Measurements from ENCODE around the gene SETD1A.

The SETD1A gene

DNA sequence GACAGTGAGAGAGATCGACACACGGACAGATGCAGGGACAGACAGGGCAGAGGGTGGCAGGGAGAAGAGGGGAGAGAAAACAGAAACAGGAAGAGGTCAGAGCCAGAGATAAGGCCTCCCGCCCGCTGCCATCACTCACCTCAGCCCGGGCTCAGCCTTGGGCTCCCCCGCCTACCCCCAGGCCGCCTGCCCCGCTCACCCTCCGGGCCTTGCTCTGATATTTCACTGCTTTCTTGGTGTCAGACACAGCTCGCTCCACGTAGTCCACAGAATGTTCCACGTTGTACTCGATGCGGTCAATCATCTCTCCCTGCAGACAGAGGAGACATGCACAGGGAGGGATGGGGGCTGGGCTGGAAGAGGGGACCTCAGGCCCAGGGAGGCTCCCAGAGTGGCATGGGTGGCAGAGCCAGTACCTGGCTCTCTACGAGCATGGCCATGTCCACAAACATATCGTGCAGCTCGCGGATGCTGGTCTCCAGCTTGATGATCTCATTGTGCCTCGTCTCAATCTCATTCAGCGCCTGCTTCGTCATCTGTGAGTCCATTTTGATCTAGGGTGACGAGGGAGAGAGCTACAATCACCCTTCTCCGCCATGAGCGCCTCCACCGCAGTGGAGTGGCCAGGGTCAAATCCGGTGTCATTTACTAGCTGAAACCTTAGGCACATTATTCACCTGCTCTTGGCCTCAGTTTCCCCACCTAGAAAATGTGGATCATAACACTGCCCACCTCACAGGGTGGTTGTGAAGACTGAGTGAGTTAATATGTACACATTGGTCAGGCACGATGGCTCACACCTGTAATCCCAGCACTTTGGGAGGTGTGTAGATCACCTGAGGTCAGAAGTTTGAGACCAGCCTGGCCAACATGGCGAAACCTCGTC lies 35.6 kb downstream of the SETD1A start:
- DNase-seq = no peak
- intact Hi-C loops (cut with DNase I) = no loop called here

- intact Hi-C loops (cut with DNase I) = no loop called here
- DNase-seq = no peak
Observed at GRCh38 chr16:30995927-30996323, 38.4 kb downstream of the SETD1A start.

DNA sequence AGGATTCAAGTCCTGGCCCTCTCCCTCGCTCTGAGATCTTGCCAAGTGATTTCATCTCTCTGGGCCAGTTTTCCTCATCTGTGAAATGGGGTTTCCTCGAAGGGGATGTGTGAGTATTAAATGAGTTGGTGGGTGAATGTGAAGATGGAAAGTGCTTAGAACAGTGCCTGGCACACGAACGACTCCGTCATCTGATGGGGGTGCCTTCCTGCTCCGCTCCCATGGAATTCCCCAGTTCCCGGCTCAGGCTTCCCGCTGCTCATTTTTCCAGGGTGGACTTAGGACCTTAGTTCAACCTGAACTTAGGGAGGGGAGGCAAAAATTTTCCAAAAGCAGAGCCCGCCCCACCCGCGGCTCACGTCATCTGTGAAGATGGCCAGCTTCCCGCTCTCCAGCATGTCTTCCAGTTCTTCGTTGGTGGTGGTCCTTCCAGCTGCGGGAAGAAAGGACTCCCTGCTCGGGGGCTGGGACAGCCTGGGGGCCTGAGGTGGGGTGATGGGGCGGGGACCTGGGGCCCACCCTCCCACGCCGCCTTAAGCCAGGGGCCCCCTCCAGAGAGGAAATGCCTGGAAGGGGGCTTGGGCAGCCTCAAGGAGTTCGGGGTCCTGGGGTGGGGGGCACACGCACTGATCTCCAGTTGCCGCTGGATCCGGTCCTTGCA lies 38.9 kb downstream of the SETD1A start:
- no peak for DNase-seq
- intact Hi-C loops (cut with DNase I) = no loop called here

- intact Hi-C loops (cut with DNase I) = no loop called here
- peak in 5 of 10 donors; percentile 33 to 87 (median 36) for DNase-seq
Observed at GRCh38 chr16:30996985-30997724, 39.6 kb downstream of the SETD1A start.

DNA sequence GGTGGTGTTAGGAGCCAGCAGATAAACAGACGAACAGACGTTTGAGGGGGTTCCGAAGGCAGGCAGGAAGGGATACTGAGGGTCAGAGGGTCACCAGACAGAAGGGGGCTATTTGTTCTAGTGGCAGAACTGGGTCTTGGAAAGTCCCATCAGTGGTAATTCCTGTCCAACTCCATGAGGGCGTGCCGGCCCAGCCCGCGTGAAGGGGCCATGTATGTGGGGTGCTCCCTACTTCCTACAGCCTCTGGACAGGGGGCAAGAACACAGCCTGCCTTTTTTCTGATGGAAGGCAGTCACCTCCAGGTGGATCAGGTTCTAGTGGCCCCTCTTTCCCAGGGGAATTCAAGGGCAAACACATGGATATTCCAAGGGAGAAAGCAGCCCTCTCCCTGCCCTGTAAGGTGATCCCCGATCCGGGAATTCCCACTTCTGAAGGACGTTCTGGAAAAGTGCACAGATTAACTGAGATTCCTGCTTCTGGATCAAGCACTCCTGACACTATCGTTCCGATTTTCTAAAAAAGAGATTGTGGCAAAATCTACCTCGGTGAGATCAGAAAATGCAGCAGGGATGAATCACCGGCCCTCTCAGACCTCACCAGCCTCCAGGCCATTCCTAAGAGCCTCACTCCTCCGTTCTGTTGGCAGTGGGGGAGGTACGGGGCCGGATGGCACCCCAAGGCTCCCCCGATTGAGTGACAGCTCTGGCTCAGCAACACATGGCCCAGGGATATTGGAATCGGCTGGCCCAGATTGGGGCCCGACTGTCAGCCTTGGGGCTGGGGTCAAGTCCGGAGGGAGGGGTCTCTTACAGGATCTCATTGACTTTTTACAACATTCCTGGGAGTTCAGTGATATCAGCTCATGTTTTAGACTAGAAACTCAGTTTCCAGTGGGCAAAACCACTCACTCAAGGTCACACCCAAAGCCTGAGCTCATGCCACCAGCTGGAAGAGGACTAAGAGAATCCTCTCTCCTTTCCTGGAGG lies 40.5 kb downstream of the SETD1A start:
- intact Hi-C loops (cut with DNase I) = no loop called here
- DNase-seq = no peak

DNA sequence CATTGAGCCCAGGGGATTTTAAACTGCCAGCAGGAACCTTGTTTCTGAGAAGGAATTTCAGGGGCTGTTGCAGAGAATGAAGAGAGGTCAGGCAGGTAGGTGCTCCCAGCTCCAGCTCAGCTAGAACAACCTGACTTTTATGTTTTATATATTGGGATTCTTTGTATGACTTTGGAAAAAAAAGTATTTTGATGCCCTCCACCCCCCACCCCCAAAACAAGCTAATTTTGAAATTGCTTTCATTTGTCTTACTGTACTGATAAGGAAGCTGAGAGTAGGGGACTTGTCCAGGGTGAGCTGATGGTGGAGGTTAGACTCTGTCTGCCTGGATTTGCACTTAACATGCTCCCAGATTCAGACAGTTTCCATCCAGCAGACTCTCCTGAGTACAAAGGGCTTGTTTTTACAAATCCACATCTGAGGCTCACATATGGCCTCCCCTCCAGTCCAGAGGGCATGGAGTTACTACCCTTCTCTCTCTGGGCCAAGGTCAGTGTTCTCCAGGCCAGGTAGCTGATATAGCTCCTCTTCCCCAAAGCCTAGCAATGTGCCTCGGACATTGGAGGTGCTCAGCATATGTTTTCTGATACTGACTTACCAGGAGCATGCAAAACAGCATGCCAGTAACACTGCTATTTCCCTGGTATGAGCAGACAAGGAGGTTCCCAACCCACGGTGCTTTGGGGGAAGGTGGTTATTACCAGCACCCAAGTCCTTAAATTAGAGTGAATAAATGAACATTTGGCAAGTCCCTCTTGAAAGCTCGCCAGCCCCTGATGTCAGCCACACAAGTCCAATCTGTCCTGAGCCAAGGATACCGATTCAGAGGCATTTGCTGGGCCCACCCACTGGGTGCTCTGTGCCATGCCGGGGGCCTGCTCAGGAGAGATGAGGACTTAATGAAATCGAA lies 41.6 kb downstream of the SETD1A start:
- intact Hi-C loops (cut with DNase I) = no loop called here
- peak in 4 of 10 donors; percentile 50 to 90 (median 70) for DNase-seq

GRCh38 chr16:31000671-31001382 lies 43.3 kb downstream of the SETD1A start:
- DNase-seq = no peak
- intact Hi-C loops (cut with DNase I) = no loop called here

DNA sequence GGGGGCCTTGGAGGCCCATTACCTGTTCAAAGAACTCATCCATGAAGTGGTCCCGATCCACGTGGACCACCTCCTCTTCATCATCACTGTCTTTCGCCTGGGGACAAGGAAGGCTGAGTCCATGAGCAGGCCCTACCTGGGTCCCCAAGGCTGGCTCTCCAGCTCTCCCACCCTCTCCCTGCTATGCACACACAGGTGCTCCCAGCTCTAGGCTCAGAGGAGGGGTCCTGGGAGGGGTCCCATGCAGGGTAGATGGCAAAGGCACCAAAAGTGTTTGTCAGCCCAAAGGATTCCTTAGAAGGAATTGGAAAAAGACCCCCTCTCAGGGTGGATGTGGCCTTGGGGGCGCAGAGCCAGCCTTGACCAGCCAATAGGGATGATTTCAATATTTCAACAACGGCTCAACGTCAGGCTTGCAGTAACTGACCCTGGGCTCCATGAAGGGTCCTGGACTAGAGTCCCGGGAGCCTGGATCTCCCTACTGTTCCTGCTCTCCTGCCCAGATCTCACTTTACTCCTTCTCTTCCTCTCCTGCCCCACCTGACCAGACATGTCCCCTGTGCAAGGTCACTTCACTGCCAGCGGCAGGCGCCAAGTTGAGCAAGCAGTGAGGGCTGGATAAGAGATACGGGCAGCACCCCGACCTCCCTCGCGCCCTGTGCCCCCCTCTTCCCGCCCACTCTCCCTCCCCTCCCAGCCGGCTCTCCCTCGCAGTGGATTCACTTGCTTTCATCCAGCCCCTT lies 44.1 kb downstream of the SETD1A start:
- intact Hi-C loops (cut with DNase I) = no loop called here
- DNase-seq = no peak

DNA sequence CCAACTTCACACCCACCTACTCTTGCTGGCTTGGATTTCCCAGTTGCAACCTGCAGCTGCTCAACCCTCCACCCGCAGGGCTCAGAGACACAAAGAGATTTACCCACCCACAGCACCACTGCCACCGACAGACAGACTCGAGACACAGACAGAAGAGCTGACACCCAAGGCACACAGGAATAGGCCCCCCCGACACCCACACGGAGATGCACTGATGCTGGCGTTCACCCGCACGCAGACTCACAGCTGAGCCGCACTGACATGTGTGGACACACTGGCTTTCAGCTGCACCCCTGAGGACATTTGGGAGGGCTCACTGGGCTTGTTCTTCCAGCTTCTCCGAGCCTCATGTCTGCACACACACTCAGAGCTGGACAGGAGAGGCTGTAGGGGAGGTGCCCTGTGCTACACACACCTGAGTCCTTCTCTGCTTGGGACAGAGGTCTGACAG lies 44.7 kb downstream of the SETD1A start:
- DNase-seq = peak in 2 of 10 donors; percentile 76 to 91
- intact Hi-C loops (cut with DNase I) = no loop called here

- no peak for DNase-seq
- intact Hi-C loops (cut with DNase I) = no loop called here
Observed at GRCh38 chr16:31002862-31003341, 45.3 kb downstream of the SETD1A start.

GRCh38 chr16:31003744-31004143 lies 46.2 kb downstream of the SETD1A start:
- intact Hi-C loops (cut with DNase I) = no loop called here
- no peak for DNase-seq

DNA sequence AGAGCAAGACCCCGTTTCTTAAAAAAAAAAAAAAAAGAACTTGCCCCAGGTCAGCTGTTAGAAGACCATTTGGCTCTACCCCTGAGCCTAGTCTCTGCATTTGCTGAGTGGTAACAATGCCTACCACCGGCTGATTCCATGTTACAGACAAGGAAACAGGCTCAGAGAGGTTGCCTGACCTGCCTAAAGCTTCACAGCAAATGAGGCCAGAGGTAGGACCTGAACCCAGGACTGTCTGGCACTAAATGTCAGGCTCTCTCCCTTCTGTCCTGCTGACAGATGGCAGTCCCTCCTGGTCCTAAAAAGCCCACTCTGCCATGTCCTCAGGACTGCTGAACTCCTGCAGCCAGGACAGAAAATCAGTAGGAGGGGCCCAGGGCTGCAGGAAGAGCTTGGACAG lies 47.1 kb downstream of the SETD1A start:
- no peak for DNase-seq
- intact Hi-C loops (cut with DNase I) = no loop called here

- intact Hi-C loops (cut with DNase I) = no loop called here
Observed at GRCh38 chr16:31005350-31006085, 48.0 kb downstream of the SETD1A start.

GRCh38 chr16:31006086-31006385 lies 48.5 kb downstream of the SETD1A start:
- DNase-seq = no peak

More at GRCh38 chr16:31005350-31006085, 48.0 kb downstream of the SETD1A start:
- DNase-seq = no peak

GRCh38 chr16:31006589-31006988 lies 49.0 kb downstream of the SETD1A start:
- intact Hi-C loops (cut with DNase I) = no loop called here
- DNase-seq = no peak

More at GRCh38 chr16:31006086-31006385, 48.5 kb downstream of the SETD1A start:
- intact Hi-C loops (cut with DNase I) = no loop called here

DNA sequence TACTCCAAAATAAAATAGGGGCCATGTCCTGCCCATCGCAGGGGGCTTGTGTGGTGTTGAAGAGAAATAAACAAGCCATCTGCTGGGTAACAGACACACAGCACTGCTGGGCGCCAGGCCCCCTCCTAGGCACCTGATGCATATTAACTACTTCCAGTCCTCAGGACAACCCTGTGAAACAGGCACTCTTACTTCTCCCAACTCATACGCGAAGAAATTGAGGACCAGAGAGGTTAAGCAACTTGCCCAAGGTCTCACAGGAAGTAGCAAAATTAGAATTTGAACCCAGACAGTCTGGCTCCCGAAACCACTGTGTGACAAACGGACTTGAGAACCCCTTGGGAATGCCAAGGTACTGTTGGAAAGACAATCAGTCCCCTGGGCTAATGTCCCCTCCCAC lies 50.1 kb downstream of the SETD1A start:
- DNase-seq = no peak
- intact Hi-C loops (cut with DNase I) = no loop called here

DNA sequence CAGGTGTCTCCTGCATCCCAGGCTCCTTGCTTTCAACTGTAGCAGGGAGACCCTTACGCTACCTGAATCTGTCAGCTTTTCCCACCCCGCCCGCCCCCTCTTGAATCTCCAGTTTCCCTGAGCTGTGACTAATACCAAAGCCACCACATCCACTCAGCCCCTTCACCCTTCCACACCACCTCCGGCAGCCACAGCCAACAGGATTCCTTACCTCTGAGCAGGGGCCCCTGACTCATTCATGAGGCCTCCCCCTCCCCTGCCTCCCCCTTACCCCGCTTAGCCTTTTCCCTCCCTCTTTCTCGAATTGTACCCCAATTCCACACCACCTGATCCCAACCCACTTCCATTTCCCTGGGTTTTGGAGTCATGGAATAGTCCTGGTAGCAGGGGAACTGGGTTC lies 50.6 kb downstream of the SETD1A start:
- intact Hi-C loops (cut with DNase I) = no loop called here
- DNase-seq = no peak

Measured in posterior cingulate gyrus (tissue), 11 donors.